OCI-LY1 (cell line): Measurements from ENCODE around the gene HS3ST5.

Experiments
- H2AFZ ChIP-seq: fragments of 200-600 bp; sonication (generic), shearing (Covaris generic); 2 replicates; pipeline ENCODE4 v1.6.0; 2014; ENCODE audit warnings: antibody characterized with exemption, mild to moderate bottlenecking, low read length
- H3F3A ChIP-seq: fragments of 200-600 bp; sonication (generic), shearing (Covaris generic); 2 replicates; pipeline ENCODE4 v1.6.0; 2014; ENCODE audit warnings: mild to moderate bottlenecking, antibody characterized with exemption, low read length, moderate library complexity; ENCODE audit not compliant: insufficient read depth
- H3K27ac ChIP-seq: fragments of 200-600 bp; sonication (generic); 2 replicates; pipeline ENCODE4 v1.5.1; 2014; ENCODE audit warnings: low read length, mixed run types, mild to moderate bottlenecking, low read depth; ENCODE audit not compliant: poor library complexity, severe bottlenecking
- H3K27me3 ChIP-seq: fragments of 200-600 bp; sonication (generic); 2 replicates; pipeline ENCODE4 v1.6.0; 2014; ENCODE audit warnings: antibody characterized with exemption, mild to moderate bottlenecking, low read length, moderate library complexity; ENCODE audit not compliant: insufficient read depth
- H3K36me3 ChIP-seq: fragments of 200-600 bp; sonication (generic); 2 replicates; pipeline ENCODE4 v1.6.1; 2014; ENCODE audit warnings: mild to moderate bottlenecking, antibody characterized with exemption, low read length, moderate library complexity, mixed read lengths; ENCODE audit not compliant: insufficient read depth
- H3K4me1 ChIP-seq: fragments of 200-600 bp; sonication (generic); 2 replicates; pipeline ENCODE4 v1.5.1; 2014; ENCODE audit warnings: mild to moderate bottlenecking, low read length, moderate library complexity; ENCODE audit not compliant: insufficient read depth, severe bottlenecking
- H3K4me2 ChIP-seq: fragments of 200-600 bp; sonication (generic), shearing (Covaris generic); 2 replicates; pipeline ENCODE4 v1.6.1; 2014; ENCODE audit warnings: low read length
- H3K4me3 ChIP-seq: fragments of 200-600 bp; sonication (generic); 2 replicates; pipeline ENCODE4 v1.5.1; 2014; ENCODE audit warnings: low read length, low read depth, mild to moderate bottlenecking, mixed read lengths; ENCODE audit not compliant: poor library complexity, severe bottlenecking
- H3K79me2 ChIP-seq: fragments of 200-600 bp; shearing (Covaris generic); 2 replicates; pipeline ENCODE4 v1.6.1; 2016; ENCODE audit warnings: mixed run types, low read length, mixed read lengths; ENCODE audit not compliant: insufficient read depth
- H3K9ac ChIP-seq: fragments of 200-600 bp; sonication (generic), shearing (Covaris generic); 2 replicates; pipeline ENCODE4 v1.6.1; 2014; ENCODE audit warnings: mild to moderate bottlenecking, low read length, mixed read lengths
- H3K9me2 ChIP-seq: fragments of 200-600 bp; sonication (generic), shearing (Covaris generic); 2 replicates; pipeline ENCODE4 v1.6.1; 2014; ENCODE audit warnings: low read depth, mild to moderate bottlenecking, low read length, mixed read lengths
- H3K9me3 ChIP-seq: fragments of 200-600 bp; shearing (Covaris generic); 2 replicates; pipeline ENCODE4 v1.6.1; 2014; ENCODE audit warnings: low read length, mixed read lengths
- H4K20me1 ChIP-seq: fragments of 200-600 bp; sonication (generic), shearing (Covaris generic); 2 replicates; pipeline ENCODE4 v1.6.0; 2016; ENCODE audit warnings: mild to moderate bottlenecking, low read length; ENCODE audit not compliant: insufficient read depth
- EZH2 ChIP-seq: fragments of 200-600 bp; sonication (generic), shearing (Covaris generic); IDR thresholded peaks from 2 replicates; pipeline ENCODE4 v1.8.0; 2017; ENCODE audit warnings: borderline replicate concordance, mixed run types, mild to moderate bottlenecking, antibody characterized with exemption, low read length, moderate library complexity, mixed read lengths
- TF ChIP-seq, protein P1 (sequence below): fragments of 200-600 bp; sonication (generic), shearing (Covaris generic); IDR thresholded peaks from 2 replicates; pipeline ENCODE4 v1.5.1; 2017; ENCODE audit warnings: mild to moderate bottlenecking, antibody characterized with exemption, low read length, moderate library complexity, mixed read lengths

HS3ST5 gene

DNA sequence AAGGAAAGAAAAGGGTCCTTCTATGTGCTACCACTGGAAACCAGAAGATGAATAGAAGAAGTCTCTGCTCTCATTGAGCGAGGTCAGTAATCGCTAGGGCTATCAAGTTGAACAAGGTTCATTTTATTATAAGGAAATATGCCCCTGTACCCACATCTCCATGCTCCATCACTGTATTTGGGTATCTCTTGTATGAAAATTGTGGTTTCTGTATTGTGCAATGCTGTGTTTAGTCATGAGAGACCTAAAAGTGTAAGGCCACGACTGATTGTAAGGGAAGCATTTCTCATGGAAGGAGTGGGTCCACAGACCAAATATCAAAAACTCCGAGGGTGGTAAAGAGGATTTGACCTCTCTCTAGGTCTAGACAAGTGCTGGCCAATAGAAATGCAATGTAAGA is 3.6 kb upstream of the HS3ST5 start:
- no peak overlapping the region for H3K4me3 ChIP-seq
- no peak overlapping the region for H3K4me2 ChIP-seq
- TF ChIP-seq, protein P1, sequence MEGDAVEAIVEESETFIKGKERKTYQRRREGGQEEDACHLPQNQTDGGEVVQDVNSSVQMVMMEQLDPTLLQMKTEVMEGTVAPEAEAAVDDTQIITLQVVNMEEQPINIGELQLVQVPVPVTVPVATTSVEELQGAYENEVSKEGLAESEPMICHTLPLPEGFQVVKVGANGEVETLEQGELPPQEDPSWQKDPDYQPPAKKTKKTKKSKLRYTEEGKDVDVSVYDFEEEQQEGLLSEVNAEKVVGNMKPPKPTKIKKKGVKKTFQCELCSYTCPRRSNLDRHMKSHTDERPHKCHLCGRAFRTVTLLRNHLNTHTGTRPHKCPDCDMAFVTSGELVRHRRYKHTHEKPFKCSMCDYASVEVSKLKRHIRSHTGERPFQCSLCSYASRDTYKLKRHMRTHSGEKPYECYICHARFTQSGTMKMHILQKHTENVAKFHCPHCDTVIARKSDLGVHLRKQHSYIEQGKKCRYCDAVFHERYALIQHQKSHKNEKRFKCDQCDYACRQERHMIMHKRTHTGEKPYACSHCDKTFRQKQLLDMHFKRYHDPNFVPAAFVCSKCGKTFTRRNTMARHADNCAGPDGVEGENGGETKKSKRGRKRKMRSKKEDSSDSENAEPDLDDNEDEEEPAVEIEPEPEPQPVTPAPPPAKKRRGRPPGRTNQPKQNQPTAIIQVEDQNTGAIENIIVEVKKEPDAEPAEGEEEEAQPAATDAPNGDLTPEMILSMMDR: no peak
- TF ChIP-seq EZH2: no peak
- no peaks in the 10 kb centered on the region for H3K9me2 ChIP-seq
- H3K79me2 ChIP-seq: no peaks in the 10 kb centered on the region
- H3F3A ChIP-seq: no peaks in the 10 kb centered on the region
- no peaks in the 10 kb centered on the region for H3K9me3 ChIP-seq
- no peak overlapping the region for H3K27ac ChIP-seq
- H3K4me1 ChIP-seq: no peaks in the 10 kb centered on the region
- H4K20me1 ChIP-seq: no peaks in the 10 kb centered on the region
- H3K27me3 ChIP-seq: no peaks in the 10 kb centered on the region
- H3K36me3 ChIP-seq: no peaks in the 10 kb centered on the region
- H2AFZ ChIP-seq: no peak overlapping the region
- H3K9ac ChIP-seq: no peak overlapping the region

DNA sequence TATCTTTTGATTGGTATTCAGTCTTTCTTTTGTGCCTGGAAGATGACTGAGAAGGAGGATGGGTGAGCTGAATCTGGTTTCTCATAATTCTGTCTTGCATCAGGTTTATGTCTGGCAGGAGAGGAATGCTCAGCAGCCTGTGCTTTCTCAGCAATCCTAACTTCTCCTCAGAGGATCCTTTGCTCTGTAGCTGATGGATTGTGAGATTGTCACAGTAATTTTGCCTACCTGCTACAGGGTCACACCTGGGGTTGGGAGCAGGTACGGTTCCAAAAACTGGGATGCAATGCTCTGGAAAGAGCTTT is 2.1 kb upstream of the HS3ST5 start:
- no peaks in the 10 kb centered on the region for H4K20me1 ChIP-seq
- H3F3A ChIP-seq: no peaks in the 10 kb centered on the region
- H3K9me3 ChIP-seq: no peaks in the 10 kb centered on the region
- no peaks in the 10 kb centered on the region for H3K4me1 ChIP-seq
- H3K9me2 ChIP-seq: no peaks in the 10 kb centered on the region
- no peaks in the 10 kb centered on the region for H3K79me2 ChIP-seq
- H3K36me3 ChIP-seq: no peaks in the 10 kb centered on the region
- H3K9ac ChIP-seq: no peak overlapping the region
- no peak overlapping the region for H2AFZ ChIP-seq
- no peak overlapping the region for H3K4me3 ChIP-seq
- H3K27me3 ChIP-seq: no peaks in the 10 kb centered on the region
- H3K4me2 ChIP-seq: no peak overlapping the region
- H3K27ac ChIP-seq: no peak overlapping the region
- TF ChIP-seq, protein P1: no peak
- TF ChIP-seq EZH2: no peak

DNA sequence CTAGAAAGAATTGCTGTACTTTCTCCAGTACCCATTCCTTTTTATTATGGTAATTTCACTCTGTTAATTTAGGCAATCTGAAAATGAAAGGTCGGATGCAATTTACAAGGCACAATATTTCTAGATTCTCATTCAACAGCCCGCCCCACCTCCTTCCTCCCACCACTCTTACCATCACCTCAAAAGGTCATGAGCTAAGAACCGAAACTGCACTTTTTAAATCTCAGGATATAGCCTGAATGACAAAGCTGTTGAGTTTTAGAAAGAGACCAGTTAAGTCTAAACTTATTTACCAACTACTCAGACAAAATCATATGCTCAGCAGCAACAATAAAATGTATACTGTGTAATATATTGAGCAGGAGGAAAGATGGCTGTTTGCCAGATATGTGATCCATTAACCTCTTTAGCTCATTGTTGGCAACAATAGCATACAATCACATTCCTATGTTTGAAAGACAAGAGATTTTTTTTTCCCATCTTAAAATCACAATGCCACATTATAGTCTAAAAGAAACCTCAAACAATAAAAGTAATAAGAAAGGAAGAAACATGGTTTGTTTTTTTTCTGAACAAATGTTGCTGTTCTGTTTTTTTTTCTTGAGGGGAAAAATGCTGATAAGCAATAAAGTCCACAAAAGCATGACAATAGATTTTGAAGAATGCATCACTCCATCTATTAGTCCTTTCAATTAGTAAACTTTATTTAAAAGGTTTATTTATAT is 1.6 kb upstream of the HS3ST5 start:
- no peaks in the 10 kb centered on the region for H3K9me3 ChIP-seq
- no peak overlapping the region for H3K4me2 ChIP-seq
- no peaks in the 10 kb centered on the region for H3K79me2 ChIP-seq
- TF ChIP-seq, protein P1: no peak
- no peak for TF ChIP-seq EZH2
- no peaks in the 10 kb centered on the region for H3F3A ChIP-seq
- H3K9ac ChIP-seq: no peak overlapping the region
- no peaks in the 10 kb centered on the region for H3K36me3 ChIP-seq
- H3K27me3 ChIP-seq: no peaks in the 10 kb centered on the region
- no peaks in the 10 kb centered on the region for H4K20me1 ChIP-seq
- H3K27ac ChIP-seq: no peak overlapping the region
- H3K4me3 ChIP-seq: no peak overlapping the region
- no peaks in the 10 kb centered on the region for H3K4me1 ChIP-seq
- H3K9me2 ChIP-seq: no peaks in the 10 kb centered on the region
- H2AFZ ChIP-seq: no peak overlapping the region
